K562 (cell line): ENCODE data around the gene CLDN14. TPM values are rescaled to one million over a fixed set of nuclear protein-coding genes. Genes with fewer than 3 reads are reported as not detected.

ENCODE experiments used
- ATAC-seq: fragments of 200-7000 bp; cut with Tn5 transposase; 3 replicates; pipeline ENCODE4 v1.9.1; 2020; ENCODE audit warnings: moderate library complexity
- BruUV-seq: library from RNA; stranded (reverse); fragments of 400-500 nt; replicated peaks from 2 replicates; lab custom pipeline; 2021; lab: Mats Ljungman, UMichigan
- CTCF ChIA-PET: fragments of 300-600 bp; formaldehyde crosslinking; extraction: SDS; loops from one replicate; lab custom pipeline; 2021; ENCODE audit warnings: low intra/inter-chr PET ratio; lab: Yijun Ruan, JAX
- POLR2A ChIA-PET: fragments of 300-600, 350-650 bp; sonication (Branson Sonifier 250); formaldehyde crosslinking; extraction: SDS; loops from one replicate; lab custom pipeline; 2021; ENCODE audit warnings: antibody characterized with exemption, inconsistent platforms; lab: Yijun Ruan, JAX
- DNase-seq, 4 experiments: peaks; one replicate each; pipeline versions ENCODE4 v3.0.0 to v3.0.0-alpha.2; 2011 to 2018; ENCODE audit warnings: low spot score in 3 of 4, mixed read lengths in 3 of 4; ENCODE audit errors: extremely low read depth in 1 of 4
- FAIRE-seq: peaks from 2 replicates; lab custom pipeline; 2011; peaks lifted over from hg19 to GRCh38; lab: Jason Lieb, UNC
- H2AFZ ChIP-seq: 2 replicates; pipeline ENCODE4 v1.6.0; 2011; ENCODE audit warnings: low read depth, low read length, control low read depth, inconsistent platforms
- H3K27ac ChIP-seq: fragments of 200-600 bp; 3 replicates; pipeline ENCODE4 v1.8.0; 2011; ENCODE audit warnings: low read depth, mild to moderate bottlenecking, control low read depth, inconsistent platforms, low read length, moderate library complexity, mixed read lengths; ENCODE audit errors: extremely low read depth
- H3K27me3 ChIP-seq, 2 experiments: fragments of 300-600 bp in 1 of 2; 2 replicates in 1 of 2; 3 replicates in 1 of 2; pipeline versions ENCODE4 v1.6.0 to v1.8.0; 2011; ENCODE audit warnings: inconsistent platforms in 2 of 2, low read length in 2 of 2, mild to moderate bottlenecking in 1 of 2, mixed read lengths in 1 of 2, moderate library complexity in 1 of 2; ENCODE audit not compliant: control insufficient read depth in 2 of 2, insufficient read depth in 2 of 2
- H3K36me3 ChIP-seq: fragments of 300-600 bp; 3 replicates; pipeline ENCODE4 v1.8.0; 2011; ENCODE audit warnings: mild to moderate bottlenecking, low read length, inconsistent platforms; ENCODE audit not compliant: control insufficient read depth, insufficient read depth
- H3K4me1 ChIP-seq, 2 experiments: fragments of 200-600 bp in 1 of 2; replicated peaks in 1 of 2; 2 replicates in 1 of 2; 3 replicates in 1 of 2; pipeline versions ENCODE4 v1.5.1 to v1.8.0; 2011; ENCODE audit warnings: inconsistent platforms in 2 of 2, low read length in 2 of 2, mild to moderate bottlenecking in 1 of 2, mixed read lengths in 1 of 2, moderate library complexity in 1 of 2; ENCODE audit not compliant: control insufficient read depth in 2 of 2, insufficient read depth in 2 of 2
- H3K4me2 ChIP-seq: 2 replicates; pipeline ENCODE4 v1.6.1; 2011; ENCODE audit warnings: low read length, control low read depth, inconsistent platforms, mixed read lengths; ENCODE audit not compliant: insufficient read depth
- H3K4me3 ChIP-seq: fragments of 200-600 bp; sonication (generic), shearing (Covaris generic); 2 replicates; pipeline ENCODE4 v1.5.1; 2016; ENCODE audit warnings: control low read depth, inconsistent platforms
- H3K79me2 ChIP-seq: fragments of 200-600 bp; 3 replicates; pipeline ENCODE4 v1.8.0; 2011; ENCODE audit warnings: low read length, inconsistent platforms; ENCODE audit not compliant: control insufficient read depth, insufficient read depth
- H3K9ac ChIP-seq, 2 experiments: 2 replicates each; pipeline versions ENCODE4 v1.6.0 to v1.6.1; 2011; ENCODE audit warnings: low read depth in 2 of 2, low read length in 2 of 2, control low read depth in 1 of 2, inconsistent platforms in 1 of 2, mild to moderate bottlenecking in 1 of 2, mixed read lengths in 1 of 2; ENCODE audit not compliant: insufficient read depth in 1 of 2
- H3K9me1 ChIP-seq: one replicate; pipeline ENCODE4 v1.6.0; 2011; ENCODE audit warnings: inconsistent platforms, mild to moderate bottlenecking, low read length, moderate library complexity; ENCODE audit not compliant: control insufficient read depth, insufficient read depth
- H3K9me3 ChIP-seq: replicated peaks from 2 replicates; pipeline ENCODE4 v1.5.1; 2011; ENCODE audit warnings: low read depth, low read length, inconsistent platforms; ENCODE audit not compliant: control insufficient read depth, insufficient read depth
- H4K20me1 ChIP-seq: replicated peaks from 2 replicates; pipeline ENCODE4 v1.6.1; 2011; ENCODE audit warnings: low read length, inconsistent platforms, mixed read lengths; ENCODE audit not compliant: control insufficient read depth, insufficient read depth
- CEBPG ChIP-seq, 3 experiments: fragments of 200-800 bp in 1 of 3; sonication (Bioruptor generic) in 1 of 3; sonication (generic) in 1 of 3; formaldehyde crosslinking in 1 of 3; IDR thresholded peaks in 2 of 3; conservative IDR thresholded peaks in 1 of 3; 2 replicates each; pipeline versions ENCODE4 v1.6.1 to v1.8.0; 2016 to 2022; ENCODE audit warnings: missing compliant biosample characterization in 2 of 3, missing genetic modification characterization in 2 of 3, mild to moderate bottlenecking in 1 of 3, missing genetic modification reagents in 1 of 3
- EGR1 ChIP-seq: fragments of 450-650 bp; conservative IDR thresholded peaks from 2 replicates; pipeline ENCODE4 v1.6.1; 2017; ENCODE audit warnings: mild to moderate bottlenecking
- RBM25 ChIP-seq: fragments of 200-400 bp; formaldehyde crosslinking; IDR thresholded peaks from 2 replicates; pipeline ENCODE4 v1.6.1; 2018; ENCODE audit warnings: low read length, low read depth, moderate library complexity; ENCODE audit not compliant: severe bottlenecking
- ZNF41 ChIP-seq: fragments of 250-450 bp; sonication (Bioruptor Pico); conservative IDR thresholded peaks from 2 replicates; pipeline ENCODE4 v1.4.0; 2020; ENCODE audit warnings: mild to moderate bottlenecking
- WGBS: fragments of 100-300 bp; shearing (Covaris generic); methylation state at CpG from one replicate; pipeline ENCODE4 v1.1.6; 2016; ENCODE audit warnings: low coverage, mixed read lengths; ENCODE audit not compliant: insufficient coverage; ENCODE audit errors: missing lambda C conversion rate; 5-methylcytosine and 5-hydroxymethylcytosine counted together
- in situ Hi-C: fragments of 300-500 bp; cut with MboI; formaldehyde crosslinking; loops from 4 replicates; pipeline ENCODE4 v1.15.0; 2018; ENCODE audit warnings: inconsistent platforms, mixed read lengths
- intact Hi-C: fragments of 100-400 bp; cut with micrococcal nuclease; formaldehyde crosslinking; loops from 2 replicates; pipeline ENCODE4 v1.14.2; 2022
- polyA plus RNA-seq, 8 experiments: library from polyadenylated mRNA; depleted of rRNA in 4 of 8; stranded (reverse) in 5 of 8; unstranded in 3 of 8; fragments of >200 nt; fragmentation: Nextera tagmentation in 2 of 8; fragmentation: Illumina TruSeq in 1 of 8; extraction: Ambion mirVana in 2 of 8; extraction: Trizol in 1 of 8; gene quantifications; 2 replicates each; pipeline versions ENCODE4 v1.2.1 to v1.2.3, GENCODE V29; 2011 to 2014; ENCODE audit warnings: inconsistent platforms in 1 of 8, missing spikeins in 1 of 8
- total RNA-seq, 7 experiments: library from RNA; depleted of rRNA in 6 of 7; stranded (reverse); fragments of >200 nt in 6 of 7; fragmentation: Illumina TruSeq in 2 of 7; extraction: Trizol in 2 of 7; gene quantifications; 2 replicates each; pipeline versions ENCODE4 v1.2.1 to v1.2.3, GENCODE V29; 2011 to 2021; ENCODE audit warnings: low replicate concordance in 1 of 7
- TF ChIP-seq, protein P1 (sequence below), 2 experiments: fragments of 450-650 bp in 1 of 2; sonication (generic) in 1 of 2; formaldehyde crosslinking in 1 of 2; IDR thresholded peaks in 1 of 2; conservative IDR thresholded peaks in 1 of 2; 2 replicates each; pipeline versions ENCODE4 v1.6.1 to v1.8.1; 2016 to 2023; ENCODE audit warnings: mild to moderate bottlenecking in 2 of 2, moderate library complexity in 2 of 2, inconsistent platforms in 1 of 2, missing genetic modification reagents in 1 of 2

The CLDN14 gene
- total and polyA plus RNA-seq, 9 of the 15 experiments (the other 6 are each of a cell fraction or from before 2014, with no cell fraction given) = not detected

- no peaks in the 10 kb centered on the region for H3K9me1 ChIP-seq
- H2AFZ ChIP-seq = no peak overlapping the region
- no peaks in the 10 kb centered on the region for H3K79me2 ChIP-seq
- peaks cover 2% of the 10 kb centered on the region; the same call in 1 of the 2 replicates for H4K20me1 ChIP-seq
- peaks cover 20 to 34% of the 10 kb centered on the region in 2 experiments; a peak in 4 of 5 replicates for H3K27me3 ChIP-seq
- peak; percentile 17; the same call in 1 of the 3 replicates for ATAC-seq
- no TSS peak for BruUV-seq
- no peak overlapping the region for H3K4me3 ChIP-seq
- ChIA-PET CTCF (no interaction called here), POLR2A (interaction anchor here (0.7 to 1.9 kb wide), 3 partner anchors 7 to 1199 kb away, joined by 3 to 6 read pairs (median 4); no protein-coding TSS in a partner anchor)
- no peak overlapping the region for H3K9ac ChIP-seq
- H3K4me2 ChIP-seq = no peak overlapping the region
- peaks cover 0 to 10% of the 10 kb centered on the region in 2 experiments; a peak in 3 of 5 replicates for H3K4me1 ChIP-seq
- no peaks in the 10 kb centered on the region for H3K36me3 ChIP-seq
- no peak for FAIRE-seq
- no peaks in the 10 kb centered on the region for H3K9me3 ChIP-seq
- 3% methylated on average over 5 of the region's 5 CpGs for WGBS
- intact Hi-C loops = no loop called here
- in situ Hi-C loops = no loop called here
- H3K27ac ChIP-seq = no peak overlapping the region
- TF ChIP-seq RBM25 (peak; percentile 82), EGR1 (0 out of 2 replicates have a peak, but pooled peaks have one; percentile 11), ZNF41 (CRISPR knock-in tag) (no peak), CEBPG (CRISPR knock-in tag; IDR thresholded peaks at IDR 0.05) (0 out of 2 replicates have a peak, but pooled peaks have one; percentile 38), CEBPG (tag; conservative IDR thresholded peaks at IDR 0.05 in 1 of 2, IDR thresholded peaks at IDR 0.05 in 1 of 2) (no peak)
- TF ChIP-seq, protein P1, sequence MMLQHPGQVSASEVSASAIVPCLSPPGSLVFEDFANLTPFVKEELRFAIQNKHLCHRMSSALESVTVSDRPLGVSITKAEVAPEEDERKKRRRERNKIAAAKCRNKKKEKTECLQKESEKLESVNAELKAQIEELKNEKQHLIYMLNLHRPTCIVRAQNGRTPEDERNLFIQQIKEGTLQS (IDR thresholded peaks at IDR 0.05) = peak; percentile 69
- TF ChIP-seq, protein P1 (CRISPR knock-in tag; conservative IDR thresholded peaks at IDR 0.05) = no peak
- no peak for DNase-seq
These were observed 42.8 kb downstream of the CLDN14 start for GRCh38 chr21:36436829-36437744.
